CD4-positive, alpha-beta T cell (primary cell): ENCODE results near the gene GABRB1. TPM values are rescaled to one million over a fixed set of nuclear protein-coding genes. Genes with fewer than 3 reads are reported as not detected.

Experiments used
- ATAC-seq: fragments of 200-7000 bp; cut with Tn5 transposase; one replicate; pipeline ENCODE4 v1.10.0; 2022; ENCODE audit warnings: mild to moderate bottlenecking; ENCODE audit not compliant: poor library complexity
- CTCF ChIA-PET: fragments of 350-600 bp; sonication (Branson Sonifier 250); formaldehyde crosslinking; loops from one replicate; lab custom pipeline; 2021; ENCODE audit warnings: antibody characterized with exemption, inconsistent platforms; lab: Charles Lee
- POLR2A ChIA-PET: fragments of 350-600 bp; sonication (Branson Sonifier 250); formaldehyde crosslinking; loops from one replicate; lab custom pipeline; 2021; ENCODE audit warnings: antibody characterized with exemption, inconsistent platforms; lab: Charles Lee
- DNase-seq, 14 experiments: peaks; one replicate each; pipeline ENCODE4 v3.0.0-alpha.2; 2013 to 2020; ENCODE audit warnings: mixed read lengths in 2 of 14
- H3K27ac ChIP-seq, 2 donors: one replicate each; pipeline versions ENCODE4 v1.5.1 to v1.7.0; 2013; ENCODE audit warnings: low read length in 2 of 2, low read depth in 1 of 2, mild to moderate bottlenecking in 1 of 2
- H3K27me3 ChIP-seq, 2 experiments: 1 replicate in 1 of 2; 2 replicates in 1 of 2; pipeline versions ENCODE4 v1.6.1 to v1.7.0; 2013; ENCODE audit warnings: low read length in 2 of 2, control low read depth in 1 of 2, mild to moderate bottlenecking in 1 of 2, moderate library complexity in 1 of 2; ENCODE audit not compliant: insufficient read depth in 2 of 2, control insufficient read depth in 1 of 2
- H3K36me3 ChIP-seq: one replicate; pipeline ENCODE4 v1.6.1; 2013; ENCODE audit warnings: low read length, control low read depth; ENCODE audit not compliant: insufficient read depth
- H3K4me1 ChIP-seq: one replicate; pipeline ENCODE4 v1.6.1; 2013; ENCODE audit warnings: low read length, control low read depth; ENCODE audit not compliant: insufficient read depth
- H3K4me3 ChIP-seq: one replicate; pipeline ENCODE4 v1.5.1; 2013; ENCODE audit warnings: mild to moderate bottlenecking, low read length, moderate library complexity
- H3K9me3 ChIP-seq, 2 experiments: 1 replicate in 1 of 2; 2 replicates in 1 of 2; pipeline versions ENCODE4 v1.6.1 to v1.7.0; 2013; ENCODE audit warnings: low read length in 2 of 2, mild to moderate bottlenecking in 2 of 2, control low read depth in 1 of 2, moderate library complexity in 1 of 2; ENCODE audit not compliant: control insufficient read depth in 1 of 2, insufficient read depth in 1 of 2
- H3K27ac Mint-ChIP-seq: one replicate; pipeline ENCODE4 v1.8.0; 2020; ENCODE audit warnings: mixed read lengths
- H3K27me3 Mint-ChIP-seq: one replicate; pipeline ENCODE4 v1.8.0; 2021; ENCODE audit warnings: mixed read lengths
- H3K36me3 Mint-ChIP-seq: one replicate; pipeline ENCODE4 v1.8.0; 2021; ENCODE audit warnings: low read depth, mixed read lengths
- H3K4me1 Mint-ChIP-seq: one replicate; pipeline ENCODE4 v1.8.0; 2021; ENCODE audit warnings: low read depth, mixed read lengths
- H3K4me3 Mint-ChIP-seq: one replicate; pipeline ENCODE4 v1.8.0; 2020; ENCODE audit warnings: mild to moderate bottlenecking, mixed read lengths
- H3K9me3 Mint-ChIP-seq: one replicate; pipeline ENCODE4 v1.8.0; 2020; ENCODE audit warnings: mixed read lengths
- CTCF ChIP-seq: fragments of 200-600 bp; IDR thresholded peaks from one replicate; pipeline ENCODE4 v1.8.0; 2022; ENCODE audit warnings: antibody characterized with exemption, mild to moderate bottlenecking
- intact Hi-C, 2 experiments: fragments of 100-400 bp; cut with DNase I in 1 of 2; cut with micrococcal nuclease in 1 of 2; formaldehyde crosslinking; loops; one replicate each; pipeline versions ENCODE4 v1.15.1 to v1.9.0; 2023 to 2025; cut with DNase I, micrococcal nuclease
- total RNA-seq, 174 experiments: library from RNA in 2 of 174; stranded (reverse) in 2 of 174; gene quantifications; one replicate each; pipeline ENCODE4 v1.2.3 and lab custom pipeline; 2021 to 2026

GABRB1 gene
- total RNA-seq, 2 experiments from 2014 or later = not detected

GRCh38 chr4:47195706-47196105 lies 164.3 kb downstream of the GABRB1 start:
- ChIA-PET POLR2A (no interaction called here), CTCF (no interaction called here)
- H3K4me1 ChIP-seq = no peaks in the 10 kb centered on the region
- no peaks in the 10 kb centered on the region for H3K4me1 Mint-ChIP-seq
- no peak overlapping the region for H3K27ac Mint-ChIP-seq
- H3K4me3 Mint-ChIP-seq = no peak overlapping the region
- no peak for TF ChIP-seq CTCF
- ATAC-seq (no peak), DNase-seq (no peak)
- H3K36me3 Mint-ChIP-seq = no peaks in the 10 kb centered on the region
- H3K4me3 ChIP-seq = no peak overlapping the region
- H3K36me3 ChIP-seq = no peaks in the 10 kb centered on the region
- H3K9me3 Mint-ChIP-seq = no peaks in the 10 kb centered on the region
- H3K27ac ChIP-seq = no peak overlapping the region
- no peaks in the 10 kb centered on the region for H3K9me3 ChIP-seq
- H3K27me3 ChIP-seq = no peaks in the 10 kb centered on the region
- intact Hi-C loops = no loop called here
- no peaks in the 10 kb centered on the region for H3K27me3 Mint-ChIP-seq

GRCh38 chr4:47198791-47199190 lies 167.4 kb downstream of the GABRB1 start:
- Histone ChIP-seq H3K4me3 (no peak overlapping the region), H3K9me3 (no peaks in the 10 kb centered on the region), H3K36me3 (no peaks in the 10 kb centered on the region), H3K4me1 (no peaks in the 10 kb centered on the region), H3K27ac (no peak overlapping the region), H3K27me3 (no peaks in the 10 kb centered on the region)
- ATAC-seq (no peak), DNase-seq (no peak)
- Mint-ChIP-seq H3K36me3 (no peaks in the 10 kb centered on the region), H3K9me3 (no peaks in the 10 kb centered on the region), H3K27me3 (no peaks in the 10 kb centered on the region), H3K4me1 (no peaks in the 10 kb centered on the region), H3K4me3 (no peak overlapping the region), H3K27ac (no peak overlapping the region)
- intact Hi-C loops = no loop called here
- no peak for TF ChIP-seq CTCF
- ChIA-PET POLR2A (no interaction called here), CTCF (no interaction called here)

DNA sequence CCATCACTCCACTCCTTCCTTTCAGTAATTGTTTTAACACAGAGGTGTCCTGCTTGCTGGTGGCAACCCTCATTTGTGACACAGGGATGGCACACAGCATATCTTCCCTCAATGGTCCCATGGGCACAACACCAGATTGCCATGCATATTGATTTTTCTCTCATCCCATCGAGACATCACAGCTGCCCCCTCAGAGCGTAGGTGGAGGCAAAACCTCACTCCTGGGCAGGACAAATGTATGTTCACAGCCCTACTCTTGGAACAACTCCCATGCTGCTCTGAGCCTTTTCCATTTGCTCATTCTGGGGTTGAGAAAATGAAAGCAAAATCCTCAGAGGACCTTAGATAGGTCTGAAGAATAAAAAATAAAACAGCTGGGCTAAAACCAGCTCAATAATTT lies 172.2 kb downstream of the GABRB1 start:
- no peaks in the 10 kb centered on the region for H3K4me1 Mint-ChIP-seq
- H3K9me3 Mint-ChIP-seq = no peaks in the 10 kb centered on the region
- Histone ChIP-seq H3K4me3 (no peak overlapping the region), H3K27me3 (no peaks in the 10 kb centered on the region), H3K27ac (no peak overlapping the region), H3K36me3 (no peaks in the 10 kb centered on the region), H3K4me1 (no peaks in the 10 kb centered on the region), H3K9me3 (no peaks in the 10 kb centered on the region)
- DNase-seq (no peak), ATAC-seq (no peak)
- POLR2A ChIA-PET = no interaction called here
- TF ChIP-seq CTCF = no peak
- intact Hi-C loops = no loop called here
- H3K27ac Mint-ChIP-seq = no peak overlapping the region
- no peak overlapping the region for H3K4me3 Mint-ChIP-seq
- CTCF ChIA-PET = no interaction called here
- peaks cover 6% of the 10 kb centered on the region for H3K27me3 Mint-ChIP-seq
- H3K36me3 Mint-ChIP-seq = no peaks in the 10 kb centered on the region
